Mesendoderm (in vitro differentiated cells): ENCODE results near the gene ARHGAP26.
A peak's percentile ranks its signal among the peaks of the same experiment; 100 is the strongest.
"Not testable (repeated sequence)": the region's sequence is repeated elsewhere in the genome, so short reads cannot be mapped to it uniquely, and the experiment has no call there.

Experiments used
- DNase-seq: peaks from one replicate; pipeline ENCODE4 v3.0.0; 2013
- H2AK5ac ChIP-seq: 2 replicates; pipeline ENCODE4 v1.6.1; 2013; ENCODE audit warnings: low read length, inconsistent platforms
- H2BK120ac ChIP-seq: 2 replicates; pipeline ENCODE4 v1.6.1; 2013; ENCODE audit warnings: low read depth, mild to moderate bottlenecking, low read length, moderate library complexity, mixed read lengths
- H2BK15ac ChIP-seq: replicated peaks from 2 replicates; pipeline ENCODE4 v1.6.1; 2013; ENCODE audit warnings: low read depth, mild to moderate bottlenecking, moderate library complexity
- H2BK5ac ChIP-seq: 2 replicates; pipeline ENCODE4 v1.6.1; 2013; ENCODE audit warnings: low read length, inconsistent platforms
- H3K18ac ChIP-seq: 2 replicates; pipeline ENCODE4 v1.6.1; 2013; ENCODE audit warnings: mild to moderate bottlenecking, low read length, mixed read lengths
- H3K23ac ChIP-seq: one replicate; pipeline ENCODE4 v1.6.1; 2013; ENCODE audit warnings: low read length
- H3K27ac ChIP-seq: 2 replicates; pipeline ENCODE4 v1.5.1; 2013; ENCODE audit warnings: low read depth, mild to moderate bottlenecking, inconsistent platforms, low read length, moderate library complexity
- H3K27me3 ChIP-seq: 2 replicates; pipeline ENCODE4 v1.6.1; 2013; ENCODE audit warnings: low read length, control low read depth, mild to moderate bottlenecking, inconsistent platforms; ENCODE audit not compliant: insufficient read depth, poor library complexity
- H3K36me3 ChIP-seq: 2 replicates; pipeline ENCODE4 v1.6.1; 2013; ENCODE audit warnings: low read length, inconsistent platforms; ENCODE audit not compliant: control insufficient read depth, insufficient read depth
- H3K4ac ChIP-seq: one replicate; pipeline ENCODE4 v1.6.1; 2013; ENCODE audit warnings: low read depth, mild to moderate bottlenecking, low read length, moderate library complexity
- H3K4me1 ChIP-seq: 2 replicates; pipeline ENCODE4 v1.6.1; 2013; ENCODE audit warnings: low read depth, low read length, inconsistent platforms; ENCODE audit not compliant: control insufficient read depth
- H3K4me2 ChIP-seq: 2 replicates; pipeline ENCODE4 v1.6.1; 2013; ENCODE audit warnings: low read length
- H3K4me3 ChIP-seq: 2 replicates; pipeline ENCODE4 v1.5.1; 2013; ENCODE audit warnings: mild to moderate bottlenecking, low read length
- H3K56ac ChIP-seq: one replicate; pipeline ENCODE4 v1.6.1; 2013; ENCODE audit warnings: low read length
- H3K79me1 ChIP-seq: 2 replicates; pipeline ENCODE4 v1.6.1; 2013; ENCODE audit warnings: low read length, inconsistent platforms
- H3K79me2 ChIP-seq: 2 replicates; pipeline ENCODE4 v1.6.1; 2013; ENCODE audit warnings: mild to moderate bottlenecking, low read length; ENCODE audit not compliant: control insufficient read depth, insufficient read depth
- H3K9ac ChIP-seq: 2 replicates; pipeline ENCODE4 v1.6.1; 2013; ENCODE audit warnings: low read length, inconsistent platforms
- H4K5ac ChIP-seq: one replicate; pipeline ENCODE4 v1.6.1; 2013; ENCODE audit warnings: low read length
- H4K8ac ChIP-seq: one replicate; pipeline ENCODE4 v1.6.1; 2013; ENCODE audit warnings: low read depth, mild to moderate bottlenecking, control low read depth, low read length, moderate library complexity
- WGBS: extraction: QIAGEN DNeasy Blood & Tissue Kit; methylation state at CpG from one replicate; pipeline ENCODE4 v1.1.7; 2013; ENCODE audit warnings: low lambda C conversion rate, missing lambda C conversion rate; ENCODE audit not compliant: insufficient coverage; ENCODE audit errors: extremely low coverage; 5-methylcytosine and 5-hydroxymethylcytosine counted together

Gene ARHGAP26

DNA sequence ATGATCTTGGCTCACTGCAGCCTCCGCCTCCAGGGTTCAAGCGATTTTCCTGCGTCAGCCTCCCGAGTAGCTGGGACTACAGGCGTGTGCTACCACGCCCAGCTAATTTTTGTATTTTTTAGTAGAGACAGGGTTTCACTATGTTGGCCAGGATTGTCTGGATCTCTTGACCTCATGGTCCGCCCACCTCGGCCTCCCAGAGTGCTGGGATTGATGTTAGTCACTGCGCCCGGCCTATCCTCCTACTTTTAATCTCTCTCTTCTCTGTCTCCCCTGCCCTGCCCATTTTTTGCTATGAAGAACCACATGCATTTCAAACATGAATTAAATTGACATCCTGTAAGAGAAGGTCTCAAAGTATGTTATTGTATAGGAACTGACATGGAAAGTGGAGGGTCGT lies 158.8 kb downstream of the ARHGAP26 start:
- H2BK120ac ChIP-seq, H3K4me2 ChIP-seq, H3K36me3 ChIP-seq, H2BK5ac ChIP-seq, H3K23ac ChIP-seq, H3K9ac ChIP-seq, H3K18ac ChIP-seq, H4K8ac ChIP-seq, H3K27ac ChIP-seq, H3K79me1 ChIP-seq, H2AK5ac ChIP-seq, H3K4ac ChIP-seq, H3K27me3 ChIP-seq, DNase-seq, H3K79me2 ChIP-seq, H4K5ac ChIP-seq, H3K4me3 ChIP-seq, H3K4me1 ChIP-seq, H3K56ac ChIP-seq, H2BK15ac ChIP-seq: not testable (repeated sequence)
- 100% methylated on average over 1 of the region's 11 CpGs for WGBS

DNA sequence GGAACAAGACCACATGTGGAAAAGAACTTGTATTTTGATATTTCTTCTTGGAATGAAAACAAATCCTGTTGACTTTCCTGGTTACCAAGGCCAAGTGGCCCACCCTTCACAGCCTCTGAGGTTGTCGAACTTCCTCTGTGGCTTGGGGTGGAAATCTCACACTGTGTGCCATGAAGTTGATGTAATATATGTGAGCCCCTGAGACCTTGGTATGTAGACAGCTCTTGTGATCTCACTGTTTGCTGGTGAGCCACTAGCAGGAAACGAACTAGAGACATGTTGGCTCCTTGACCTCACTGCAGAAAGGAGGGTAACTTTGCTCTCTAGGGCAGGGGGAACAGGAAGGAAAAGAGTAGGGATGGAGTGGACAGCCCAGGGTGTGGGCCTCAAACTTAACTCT lies 159.4 kb downstream of the ARHGAP26 start:
- H3K79me2 ChIP-seq: no peaks in the 10 kb centered on the region
- H2AK5ac ChIP-seq: no peak overlapping the region
- no CpG with 5 or more reads among the region's 2 CpGs for WGBS
- no peak overlapping the region for H4K8ac ChIP-seq
- H3K23ac ChIP-seq: no peak overlapping the region
- H3K4me3 ChIP-seq: no peak overlapping the region
- no peak overlapping the region for H3K4ac ChIP-seq
- H3K56ac ChIP-seq: no peak overlapping the region
- H3K79me1 ChIP-seq: no peaks in the 10 kb centered on the region
- H3K18ac ChIP-seq: no peak overlapping the region
- no peak overlapping the region for H2BK15ac ChIP-seq
- no peak overlapping the region for H3K27ac ChIP-seq
- H3K36me3 ChIP-seq: no peaks in the 10 kb centered on the region
- H3K4me2 ChIP-seq: no peak overlapping the region
- no peak overlapping the region for H4K5ac ChIP-seq
- no peaks in the 10 kb centered on the region for H3K4me1 ChIP-seq
- no peak overlapping the region for H2BK5ac ChIP-seq
- DNase-seq: no peak
- H3K9ac ChIP-seq: no peak overlapping the region
- no peak overlapping the region for H2BK120ac ChIP-seq
- no peaks in the 10 kb centered on the region for H3K27me3 ChIP-seq

DNA sequence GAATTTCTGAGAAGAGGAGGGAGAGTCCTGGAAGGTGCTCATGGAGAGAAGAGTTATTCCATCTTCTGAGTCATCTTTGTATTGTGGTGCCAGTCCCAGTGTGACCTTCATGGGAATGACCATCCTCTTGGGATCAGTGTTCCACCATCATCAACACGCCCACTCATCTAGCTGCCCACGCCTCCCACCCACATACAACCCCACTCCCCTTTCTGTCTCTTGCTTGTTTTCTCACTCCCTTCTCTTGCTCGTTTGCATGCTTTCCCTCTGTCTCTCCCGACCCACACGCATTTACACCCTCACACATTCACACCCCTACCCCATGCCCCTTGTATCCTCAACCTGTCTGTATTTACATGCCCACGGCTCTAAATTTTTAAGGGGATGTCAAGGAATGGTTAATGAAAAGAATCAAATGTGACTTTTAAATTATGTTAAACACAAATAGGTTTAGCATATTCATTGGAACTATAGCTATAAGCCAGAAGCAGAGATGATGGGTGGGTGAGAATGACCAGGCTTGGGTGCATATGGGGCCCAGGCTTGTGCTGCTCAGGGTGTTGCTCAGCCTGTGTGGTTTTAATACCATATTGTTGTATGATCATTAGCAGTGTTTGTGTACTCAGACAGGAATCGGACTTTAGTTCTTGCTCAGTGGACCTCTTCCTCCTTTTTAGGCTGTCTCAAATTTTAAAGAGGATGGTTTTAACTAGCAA lies 160.4 kb downstream of the ARHGAP26 start:
- Histone ChIP-seq H3K9ac (no peak overlapping the region), H3K79me2 (no peaks in the 10 kb centered on the region), H3K56ac (no peak overlapping the region), H4K5ac (no peak overlapping the region), H3K4ac (no peak overlapping the region), H3K4me1 (no peaks in the 10 kb centered on the region), H3K4me2 (no peak overlapping the region), H3K18ac (no peak overlapping the region), H3K23ac (no peak overlapping the region), H3K27me3 (no peaks in the 10 kb centered on the region), H2AK5ac (no peak overlapping the region), H2BK120ac (no peak overlapping the region), H2BK5ac (no peak overlapping the region), H2BK15ac (no peak overlapping the region), H3K36me3 (no peaks in the 10 kb centered on the region), H4K8ac (no peak overlapping the region), H3K27ac (no peak overlapping the region), H3K79me1 (no peaks in the 10 kb centered on the region), H3K4me3 (no peak overlapping the region)
- no peak for DNase-seq
- WGBS: 100% methylated on average over 3 of the region's 7 CpGs

DNA sequence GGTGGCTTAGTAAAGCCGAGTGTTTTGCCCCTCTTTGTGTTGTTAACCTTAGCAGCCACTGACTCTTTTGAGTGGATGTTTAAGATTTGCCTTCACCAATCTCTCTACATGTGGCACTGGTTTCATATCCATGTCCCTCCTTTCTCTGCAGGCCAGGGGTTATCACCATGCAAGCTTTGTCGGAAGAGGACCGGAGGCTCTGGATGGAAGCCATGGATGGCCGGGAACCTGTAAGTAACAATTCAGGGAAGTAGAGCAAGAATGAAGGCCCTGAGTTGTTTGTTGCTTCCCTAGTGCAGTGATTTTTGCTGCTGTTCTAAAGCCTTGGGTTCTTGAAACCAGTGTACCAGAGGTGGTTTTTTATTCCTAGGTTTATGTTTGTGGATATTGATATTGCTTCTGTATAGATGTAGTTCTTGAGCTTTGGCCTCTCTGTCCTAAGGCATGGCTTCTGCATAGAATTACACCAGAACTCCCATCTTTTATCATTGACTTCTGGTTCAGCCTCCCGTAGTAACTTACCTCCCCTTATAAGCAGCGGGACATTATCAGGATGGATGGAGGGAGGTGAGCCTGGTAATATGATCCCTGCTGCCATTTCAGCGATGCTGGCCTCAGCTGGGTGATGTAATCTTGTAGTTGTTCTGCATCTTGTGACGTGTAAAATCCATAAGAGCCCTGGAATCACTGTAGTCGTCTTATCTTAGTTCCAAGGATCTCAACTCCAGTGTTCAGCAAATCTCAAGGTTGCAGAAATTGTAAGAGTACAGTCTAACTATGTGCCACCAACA lies 161.9 kb downstream of the ARHGAP26 start:
- no peak overlapping the region for H3K4me3 ChIP-seq
- DNase-seq: peak; percentile 57
- H3K23ac ChIP-seq: no peak overlapping the region
- H2BK15ac ChIP-seq: no peak overlapping the region
- no peak overlapping the region for H4K5ac ChIP-seq
- no peak overlapping the region for H3K27ac ChIP-seq
- H3K79me1 ChIP-seq: no peaks in the 10 kb centered on the region
- no peak overlapping the region for H3K56ac ChIP-seq
- no peak overlapping the region for H2BK120ac ChIP-seq
- no peaks in the 10 kb centered on the region for H3K27me3 ChIP-seq
- H3K36me3 ChIP-seq: no peaks in the 10 kb centered on the region
- H3K9ac ChIP-seq: no peak overlapping the region
- no peak overlapping the region for H3K18ac ChIP-seq
- WGBS: no CpG with 5 or more reads among the region's 9 CpGs
- H3K4me2 ChIP-seq: no peak overlapping the region
- no peaks in the 10 kb centered on the region for H3K79me2 ChIP-seq
- H3K4ac ChIP-seq: no peak overlapping the region
- H2AK5ac ChIP-seq: no peak overlapping the region
- no peak overlapping the region for H4K8ac ChIP-seq
- no peaks in the 10 kb centered on the region for H3K4me1 ChIP-seq
- no peak overlapping the region for H2BK5ac ChIP-seq

DNA sequence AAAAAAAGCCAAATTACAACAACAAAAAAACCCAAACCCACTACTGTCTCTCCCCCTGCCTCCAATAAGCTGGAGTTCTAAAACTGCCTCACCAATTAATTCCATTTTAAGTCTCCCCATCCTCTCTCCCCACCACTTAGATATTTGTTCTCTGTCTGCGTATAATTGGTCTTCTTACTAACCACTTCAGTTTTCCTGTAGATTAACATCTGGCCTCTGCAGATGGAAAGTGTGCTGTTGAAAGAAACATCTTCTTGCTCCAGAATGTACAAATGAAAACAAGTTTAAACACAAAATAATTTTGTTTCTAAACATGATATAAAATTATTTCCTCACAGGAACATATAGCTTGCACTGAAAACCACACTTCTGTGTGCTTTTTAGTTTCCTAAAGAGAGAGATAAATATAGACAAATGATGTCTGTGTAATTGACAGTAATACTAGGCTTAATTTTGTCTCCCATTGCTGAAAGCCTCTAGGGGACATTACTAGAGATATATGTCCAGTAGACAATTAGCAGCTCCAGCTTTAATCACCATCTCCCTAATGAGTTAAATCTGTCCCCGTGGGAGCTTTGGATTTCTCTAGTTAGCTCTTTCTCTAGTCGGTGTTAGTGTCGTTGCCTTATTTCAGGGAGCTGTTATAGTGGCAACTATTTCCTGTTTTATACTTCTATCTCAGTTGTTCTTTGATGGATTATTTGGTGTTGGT lies 164.0 kb downstream of the ARHGAP26 start:
- Histone ChIP-seq H2AK5ac (no peak overlapping the region), H3K4me1 (no peaks in the 10 kb centered on the region), H3K18ac (no peak overlapping the region), H2BK15ac (no peak overlapping the region), H3K4me2 (no peak overlapping the region), H3K9ac (no peak overlapping the region), H2BK120ac (no peak overlapping the region), H3K79me1 (no peaks in the 10 kb centered on the region), H4K5ac (no peak overlapping the region), H3K56ac (no peak overlapping the region), H2BK5ac (no peak overlapping the region), H4K8ac (no peak overlapping the region), H3K27me3 (no peaks in the 10 kb centered on the region), H3K23ac (no peak overlapping the region), H3K4ac (no peak overlapping the region), H3K79me2 (no peaks in the 10 kb centered on the region), H3K27ac (no peak overlapping the region), H3K4me3 (no peak overlapping the region), H3K36me3 (no peaks in the 10 kb centered on the region)
- no CpG with 5 or more reads among the region's 4 CpGs for WGBS
- DNase-seq: no peak
